Osteoblast (primary cell): ENCODE data around the gene BZW2. TPM values are rescaled to one million over a fixed set of nuclear protein-coding genes. Genes with fewer than 3 reads are reported as not detected.
A peak's percentile ranks its signal among the peaks of the same experiment; 100 is the strongest.

Source experiments
- DNase-seq: peaks from one replicate; pipeline ENCODE4 v3.0.0; 2011; ENCODE audit warnings: low spot score, mixed read lengths; ENCODE audit not compliant: insufficient read length; ENCODE audit errors: missing footprints
- H2AFZ ChIP-seq: 2 replicates; pipeline ENCODE4 v1.6.0; 2011; ENCODE audit warnings: mild to moderate bottlenecking, low read length
- H3K27ac ChIP-seq: 2 replicates; pipeline ENCODE4 v1.5.1; 2011; ENCODE audit warnings: mild to moderate bottlenecking, low read depth, low read length, moderate library complexity
- H3K27me3 ChIP-seq: 2 replicates; pipeline ENCODE4 v1.6.0; 2012; ENCODE audit warnings: mild to moderate bottlenecking, control low read depth, inconsistent platforms, low read length, moderate library complexity; ENCODE audit not compliant: insufficient read depth
- H3K36me3 ChIP-seq: 2 replicates; pipeline ENCODE4 v1.5.1; 2011; ENCODE audit warnings: mild to moderate bottlenecking, low read length, control low read depth, moderate library complexity; ENCODE audit not compliant: insufficient read depth
- H3K4me1 ChIP-seq: 2 replicates; pipeline ENCODE4 v1.5.1; 2011; ENCODE audit warnings: mild to moderate bottlenecking, low read length, control low read depth, moderate library complexity; ENCODE audit not compliant: insufficient read depth
- H3K4me2 ChIP-seq: 2 replicates; pipeline ENCODE4 v1.6.0; 2011; ENCODE audit warnings: mild to moderate bottlenecking, low read length; ENCODE audit not compliant: insufficient read depth
- H3K4me3 ChIP-seq: fragments of 200-600 bp; sonication (generic); 3 replicates; pipeline ENCODE4 v1.5.1; 2012; ENCODE audit warnings: mild to moderate bottlenecking, low read length, inconsistent platforms; ENCODE audit not compliant: insufficient read depth
- H3K79me2 ChIP-seq: 2 replicates; pipeline ENCODE4 v1.6.0; 2012; ENCODE audit warnings: mild to moderate bottlenecking, low read length, control low read depth, inconsistent platforms; ENCODE audit not compliant: insufficient read depth
- H3K9me3 ChIP-seq: 2 replicates; pipeline ENCODE4 v1.5.1; 2011; ENCODE audit warnings: low read depth, low read length, control low read depth
- H4K20me1 ChIP-seq: 2 replicates; pipeline ENCODE4 v1.6.0; 2012; ENCODE audit warnings: mild to moderate bottlenecking, low read length, control low read depth; ENCODE audit not compliant: insufficient read depth
- total RNA-seq: library from RNA; depleted of rRNA; stranded (reverse); fragments of >200 nt; gene quantifications from 2 replicates; pipeline ENCODE4 v1.2.3, GENCODE V29; 2012
- TF ChIP-seq, protein P1 (sequence below): IDR thresholded peaks from 2 replicates; pipeline ENCODE4 v1.5.1; 2011; ENCODE audit warnings: mild to moderate bottlenecking, low read depth, low read length, moderate library complexity; ENCODE audit errors: extremely low read depth

Gene BZW2
- total RNA-seq, 1 donor: 52.8 TPM

DNA sequence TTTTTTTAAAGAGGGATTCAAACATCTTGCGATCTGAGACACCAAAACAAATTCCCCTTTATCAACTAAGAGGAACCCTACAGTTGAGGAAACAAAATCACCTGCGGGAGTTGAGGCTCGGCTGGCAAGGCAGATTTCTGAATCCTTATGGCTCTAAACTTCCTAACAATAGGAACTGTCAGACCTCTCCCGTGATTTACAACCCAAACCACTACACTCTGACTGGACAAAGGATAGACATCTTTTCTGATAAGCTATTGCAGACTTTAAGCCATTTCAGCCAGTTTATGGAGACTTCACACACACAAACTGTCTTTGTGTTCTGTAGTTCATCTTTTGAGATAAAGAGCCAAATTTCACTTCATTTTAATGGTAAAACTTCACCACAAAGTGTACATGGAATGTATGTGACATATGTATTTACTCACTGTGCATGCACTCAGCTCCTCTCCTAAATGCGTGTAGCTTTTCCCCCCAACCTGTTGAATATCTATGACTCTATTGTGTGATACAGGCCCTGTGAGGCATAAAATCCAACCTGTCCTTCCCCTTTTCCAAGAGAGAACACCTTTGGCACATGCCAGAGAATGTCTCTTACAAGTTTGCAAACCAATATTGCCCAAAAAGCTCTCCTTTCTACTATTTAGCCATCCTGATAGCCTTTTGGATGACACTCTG lies 92.2 kb downstream of the BZW2 start:
- H3K4me3 ChIP-seq: no peak overlapping the region
- no peaks in the 10 kb centered on the region for H3K36me3 ChIP-seq
- no peaks in the 10 kb centered on the region for H3K27me3 ChIP-seq
- no peaks in the 10 kb centered on the region for H4K20me1 ChIP-seq
- H2AFZ ChIP-seq: no peak overlapping the region
- no peak overlapping the region for H3K27ac ChIP-seq
- no peaks in the 10 kb centered on the region for H3K79me2 ChIP-seq
- H3K9me3 ChIP-seq: no peaks in the 10 kb centered on the region
- peaks cover 27% of the 10 kb centered on the region for H3K4me1 ChIP-seq
- no peak for DNase-seq
- TF ChIP-seq, protein P1, sequence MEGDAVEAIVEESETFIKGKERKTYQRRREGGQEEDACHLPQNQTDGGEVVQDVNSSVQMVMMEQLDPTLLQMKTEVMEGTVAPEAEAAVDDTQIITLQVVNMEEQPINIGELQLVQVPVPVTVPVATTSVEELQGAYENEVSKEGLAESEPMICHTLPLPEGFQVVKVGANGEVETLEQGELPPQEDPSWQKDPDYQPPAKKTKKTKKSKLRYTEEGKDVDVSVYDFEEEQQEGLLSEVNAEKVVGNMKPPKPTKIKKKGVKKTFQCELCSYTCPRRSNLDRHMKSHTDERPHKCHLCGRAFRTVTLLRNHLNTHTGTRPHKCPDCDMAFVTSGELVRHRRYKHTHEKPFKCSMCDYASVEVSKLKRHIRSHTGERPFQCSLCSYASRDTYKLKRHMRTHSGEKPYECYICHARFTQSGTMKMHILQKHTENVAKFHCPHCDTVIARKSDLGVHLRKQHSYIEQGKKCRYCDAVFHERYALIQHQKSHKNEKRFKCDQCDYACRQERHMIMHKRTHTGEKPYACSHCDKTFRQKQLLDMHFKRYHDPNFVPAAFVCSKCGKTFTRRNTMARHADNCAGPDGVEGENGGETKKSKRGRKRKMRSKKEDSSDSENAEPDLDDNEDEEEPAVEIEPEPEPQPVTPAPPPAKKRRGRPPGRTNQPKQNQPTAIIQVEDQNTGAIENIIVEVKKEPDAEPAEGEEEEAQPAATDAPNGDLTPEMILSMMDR: no peak
- no peak overlapping the region for H3K4me2 ChIP-seq

- peak overlapping the region; percentile 72 for H3K27ac ChIP-seq
- H3K4me2 ChIP-seq: peak overlapping the region; percentile 23
These were observed 94.1 kb downstream of the BZW2 start for GRCh38 chr7:16739863-16740622.

GRCh38 chr7:16740623-16740953 lies 94.6 kb downstream of the BZW2 start:
- H3K4me3 ChIP-seq: no peak overlapping the region
- no peak overlapping the region for H2AFZ ChIP-seq
- no peaks in the 10 kb centered on the region for H3K36me3 ChIP-seq
- DNase-seq: no peak
- H3K79me2 ChIP-seq: no peaks in the 10 kb centered on the region
- no peaks in the 10 kb centered on the region for H3K9me3 ChIP-seq
- H3K4me2 ChIP-seq: no peak overlapping the region
- H3K27me3 ChIP-seq: no peaks in the 10 kb centered on the region
- peak overlapping the region; percentile 72 for H3K27ac ChIP-seq
- H3K4me1 ChIP-seq: peaks cover 31% of the 10 kb centered on the region
- no peaks in the 10 kb centered on the region for H4K20me1 ChIP-seq
- TF ChIP-seq, protein P1: no peak

More at GRCh38 chr7:16739863-16740622, 94.1 kb downstream of the BZW2 start:
- H3K79me2 ChIP-seq: no peaks in the 10 kb centered on the region
- no peak overlapping the region for H3K4me3 ChIP-seq
- DNase-seq: peak; percentile 96
- no peaks in the 10 kb centered on the region for H4K20me1 ChIP-seq
- H3K9me3 ChIP-seq: no peaks in the 10 kb centered on the region
- TF ChIP-seq, protein P1: no peak
- no peak overlapping the region for H2AFZ ChIP-seq
- no peaks in the 10 kb centered on the region for H3K27me3 ChIP-seq
- no peaks in the 10 kb centered on the region for H3K36me3 ChIP-seq
- H3K4me1 ChIP-seq: peaks cover 31% of the 10 kb centered on the region

GRCh38 chr7:16740996-16741395 lies 95.0 kb downstream of the BZW2 start:
- no peak for DNase-seq
- Histone ChIP-seq H3K4me1 (peaks cover 31% of the 10 kb centered on the region), H3K9me3 (no peaks in the 10 kb centered on the region), H2AFZ (no peak overlapping the region), H3K4me2 (no peak overlapping the region), H3K27ac (peak overlapping the region; percentile 72), H3K4me3 (no peak overlapping the region), H3K79me2 (no peaks in the 10 kb centered on the region), H3K36me3 (no peaks in the 10 kb centered on the region), H3K27me3 (no peaks in the 10 kb centered on the region), H4K20me1 (no peaks in the 10 kb centered on the region)
- TF ChIP-seq, protein P1: no peak
